ENCODE measurements around the gene GRAP2. TPM values are rescaled to one million over a fixed set of nuclear protein-coding genes. Genes with fewer than 3 reads are reported as not detected.

Gene GRAP2
- total and polyA plus RNA-seq, 5 donors: 1.6 to 5.5 (median 3.2) TPM

- no peak overlapping the region for H3K27ac ChIP-seq (ENCODE audit: low read length)
- DNase-seq (no peak), ATAC-seq (no peak)
- H3K9me3 ChIP-seq (ENCODE audit: control insufficient read depth, low read length): no peaks in the 10 kb centered on the region
- no peaks in the 10 kb centered on the region for H3K27me3 ChIP-seq (ENCODE audit: control insufficient read depth, insufficient read depth)
- intact Hi-C loops (cut with DNase I): no loop called here
- no peak overlapping the region for H3K4me3 ChIP-seq (ENCODE audit: low read length)
- 70% methylated on average over 11 of the region's 11 CpGs for WGBS
- H3K4me1 ChIP-seq (ENCODE audit: control insufficient read depth, insufficient read depth, low read length): peaks cover 3% of the 10 kb centered on the region
These were observed 58.2 kb downstream of the GRAP2 start for GRCh38 chr22:39958949-39959639.

GRCh38 chr22:39959640-39960447 lies 59.0 kb downstream of the GRAP2 start, which contains the start of gene TMA7B:
TMA7B (plus strand) TSS chr22:39960397; CDS start chr22:39964375, 3,978 bp downstream.
- no peak for DNase-seq
- WGBS: 46% methylated on average over 14 of the region's 14 CpGs
- Histone ChIP-seq H3K9me3 (ENCODE audit: control insufficient read depth, low read length) (no peaks in the 10 kb centered on the region), H3K27me3 (ENCODE audit: control insufficient read depth, insufficient read depth) (no peaks in the 10 kb centered on the region), H3K4me1 (ENCODE audit: control insufficient read depth, insufficient read depth, low read length) (peaks cover 3% of the 10 kb centered on the region), H3K4me3 (ENCODE audit: low read length) (no peak within 1 kb of the TSS), H3K27ac (ENCODE audit: low read length) (no peak within 1 kb of the TSS)
- peak; percentile 70 to 83 for ATAC-seq
- intact Hi-C loops (cut with DNase I): no loop called here

- no peak for DNase-seq
- Histone ChIP-seq H3K4me3 (ENCODE audit: low read length) (no peak overlapping the region), H3K4me1 (ENCODE audit: control insufficient read depth, insufficient read depth, low read length) (peaks cover 3% of the 10 kb centered on the region), H3K9me3 (ENCODE audit: control insufficient read depth, low read length) (no peaks in the 10 kb centered on the region), H3K27ac (ENCODE audit: low read length) (no peak overlapping the region), H3K27me3 (ENCODE audit: control insufficient read depth, insufficient read depth) (no peaks in the 10 kb centered on the region)
- intact Hi-C loops (cut with DNase I): no loop called here
- peak in 1 of 2 donors; percentile 41 for ATAC-seq
- WGBS: 73% methylated on average over 13 of the region's 13 CpGs
These were observed 60.2 kb downstream of the GRAP2 start for GRCh38 chr22:39960791-39961746.

- no peak for DNase-seq
- Histone ChIP-seq H3K27ac (ENCODE audit: low read length) (no peak overlapping the region), H3K4me3 (ENCODE audit: low read length) (no peak overlapping the region), H3K9me3 (ENCODE audit: control insufficient read depth, low read length) (no peaks in the 10 kb centered on the region), H3K4me1 (ENCODE audit: control insufficient read depth, insufficient read depth, low read length) (peaks cover 3% of the 10 kb centered on the region), H3K27me3 (ENCODE audit: control insufficient read depth, insufficient read depth) (no peaks in the 10 kb centered on the region)
- intact Hi-C loops (cut with DNase I): no loop called here
- ATAC-seq: no peak
- whole genome bisulfite sequencing: 90% methylated on average over 9 of the region's 9 CpGs
These were observed 61.2 kb downstream of the GRAP2 start for GRCh38 chr22:39962071-39962470.

DNA sequence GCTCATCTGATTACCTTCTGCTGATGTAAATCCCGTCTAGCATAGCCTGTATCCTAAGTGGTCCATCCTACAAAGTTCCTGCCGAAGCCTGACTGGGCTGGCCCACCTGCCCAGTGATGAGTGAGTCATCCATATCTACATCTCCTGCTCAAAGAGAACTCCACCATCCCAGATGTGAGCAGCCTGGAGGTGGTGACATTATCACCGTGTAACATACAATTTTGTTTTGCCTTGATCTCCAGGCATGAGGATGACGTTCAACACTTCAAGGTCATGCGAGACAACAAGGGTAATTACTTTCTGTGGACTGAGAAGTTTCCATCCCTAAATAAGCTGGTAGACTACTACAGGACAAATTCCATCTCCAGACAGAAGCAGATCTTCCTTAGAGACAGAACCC lies 64.9 kb downstream of the GRAP2 start:
- no peak for ATAC-seq
- Histone ChIP-seq H3K9me3 (ENCODE audit: control insufficient read depth, low read length) (no peaks in the 10 kb centered on the region), H3K4me1 (ENCODE audit: control insufficient read depth, insufficient read depth, low read length) (peaks cover 4% of the 10 kb centered on the region), H3K27me3 (ENCODE audit: control insufficient read depth, insufficient read depth) (no peaks in the 10 kb centered on the region), H3K4me3 (ENCODE audit: low read length) (no peak overlapping the region), H3K27ac (ENCODE audit: low read length) (no peak overlapping the region)
- WGBS: 59% methylated on average over 5 of the region's 5 CpGs
- intact Hi-C loops (cut with DNase I): no loop called here
- no peak for DNase-seq

- WGBS: 83% methylated on average over 2 of the region's 2 CpGs
- H3K27ac ChIP-seq (ENCODE audit: low read length): no peak overlapping the region
- H3K9me3 ChIP-seq (ENCODE audit: control insufficient read depth, low read length): no peaks in the 10 kb centered on the region
- DNase-seq: no peak
- peaks cover 4% of the 10 kb centered on the region for H3K4me1 ChIP-seq (ENCODE audit: control insufficient read depth, insufficient read depth, low read length)
- H3K4me3 ChIP-seq (ENCODE audit: low read length): no peak overlapping the region
- intact Hi-C loops (cut with DNase I): no loop called here
- H3K27me3 ChIP-seq (ENCODE audit: control insufficient read depth, insufficient read depth): no peaks in the 10 kb centered on the region
- no peak for ATAC-seq
These were observed 65.6 kb downstream of the GRAP2 start for GRCh38 chr22:39966470-39966869.

GRCh38 chr22:39967103-39967829 lies 66.4 kb downstream of the GRAP2 start:
- WGBS: 70% methylated on average over 9 of the region's 9 CpGs

DNA sequence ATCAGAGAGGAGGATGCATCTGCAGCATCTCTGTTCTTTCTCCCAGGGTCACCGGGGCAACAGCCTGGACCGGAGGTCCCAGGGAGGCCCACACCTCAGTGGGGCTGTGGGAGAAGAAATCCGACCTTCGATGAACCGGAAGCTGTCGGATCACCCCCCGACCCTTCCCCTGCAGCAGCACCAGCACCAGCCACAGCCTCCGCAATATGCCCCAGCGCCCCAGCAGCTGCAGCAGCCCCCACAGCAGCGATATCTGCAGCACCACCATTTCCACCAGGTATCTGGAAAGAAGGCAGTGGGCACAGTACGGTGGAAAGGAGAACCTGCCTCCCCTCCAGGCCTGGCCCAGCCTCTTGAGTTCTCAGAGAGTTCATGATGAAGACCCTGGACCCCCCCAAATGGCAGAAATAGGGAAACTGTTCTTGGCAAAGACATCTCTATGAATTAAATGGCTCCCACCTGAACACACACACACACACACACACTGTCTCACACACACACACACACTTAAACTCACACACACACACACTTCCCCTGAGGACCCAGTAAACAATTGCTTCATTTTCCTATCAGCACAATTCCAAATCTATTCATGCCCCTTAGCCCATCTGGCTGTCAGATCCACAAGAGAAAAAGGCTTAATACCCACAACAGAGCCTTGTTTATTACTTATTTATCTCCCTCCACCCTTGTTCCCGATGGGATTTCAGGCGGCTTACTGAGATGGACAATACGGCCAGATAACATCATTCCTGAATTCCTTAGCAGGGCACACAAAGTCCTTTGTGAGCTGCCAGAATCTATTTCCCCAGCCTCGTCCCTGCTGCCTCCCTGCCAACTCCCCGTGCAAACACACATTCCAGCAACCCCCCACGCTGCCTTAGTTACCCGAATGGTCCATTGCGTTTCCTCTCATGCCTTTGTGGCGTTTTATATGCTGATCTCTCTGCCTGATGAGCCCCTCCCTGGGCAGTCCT lies 67.4 kb downstream of the GRAP2 start:
- ATAC-seq: peak; percentile 72 to 83
- H3K27ac ChIP-seq (ENCODE audit: low read length): peak overlapping the region; percentile 17

More at GRCh38 chr22:39967103-39967829, 66.4 kb downstream of the GRAP2 start:
- Histone ChIP-seq H3K4me3 (ENCODE audit: low read length) (no peak overlapping the region), H3K4me1 (ENCODE audit: control insufficient read depth, insufficient read depth, low read length) (peaks cover 4% of the 10 kb centered on the region), H3K9me3 (ENCODE audit: control insufficient read depth, low read length) (no peaks in the 10 kb centered on the region), H3K27me3 (ENCODE audit: control insufficient read depth, insufficient read depth) (no peaks in the 10 kb centered on the region), H3K27ac (ENCODE audit: low read length) (no peak overlapping the region)
- ATAC-seq: no peak
- intact Hi-C loops (cut with DNase I): no loop called here
- no peak for DNase-seq

DNA sequence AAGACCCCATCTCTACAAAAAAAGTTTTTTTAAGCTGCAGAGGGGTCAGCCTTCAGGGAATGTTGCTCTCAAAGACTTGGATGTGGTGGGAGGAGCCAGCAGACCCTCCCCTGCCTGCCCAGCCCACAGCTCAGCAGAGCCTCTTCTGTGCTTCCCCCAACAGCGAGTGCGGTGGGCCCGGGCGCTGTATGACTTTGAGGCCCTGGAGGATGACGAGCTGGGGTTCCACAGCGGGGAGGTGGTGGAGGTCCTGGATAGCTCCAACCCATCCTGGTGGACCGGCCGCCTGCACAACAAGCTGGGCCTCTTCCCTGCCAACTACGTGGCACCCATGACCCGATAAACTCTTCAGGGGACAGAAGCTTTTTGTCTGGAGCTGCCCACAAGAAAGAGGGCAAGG lies 69.9 kb downstream of the GRAP2 start:
- DNase-seq (no peak), ATAC-seq (no peak)
- 86% methylated on average over 10 of the region's 10 CpGs for WGBS
- Histone ChIP-seq H3K27ac (ENCODE audit: low read length) (no peak overlapping the region), H3K27me3 (ENCODE audit: control insufficient read depth, insufficient read depth) (no peaks in the 10 kb centered on the region), H3K9me3 (ENCODE audit: control insufficient read depth, low read length) (no peaks in the 10 kb centered on the region), H3K4me3 (ENCODE audit: low read length) (no peak overlapping the region), H3K4me1 (ENCODE audit: control insufficient read depth, insufficient read depth, low read length) (peaks cover 4% of the 10 kb centered on the region)
- intact Hi-C loops (cut with DNase I): no loop called here

More for the DNA sequence above, 67.4 kb downstream of the GRAP2 start:
- no peaks in the 10 kb centered on the region for H3K9me3 ChIP-seq (ENCODE audit: control insufficient read depth, low read length)
- H3K4me1 ChIP-seq (ENCODE audit: control insufficient read depth, insufficient read depth, low read length): peaks cover 4% of the 10 kb centered on the region
- intact Hi-C loops (cut with DNase I): no loop called here
- 52% methylated on average over 20 of the region's 20 CpGs for WGBS
- DNase-seq: peak; percentile 21 to 71 (median 65)
- H3K27me3 ChIP-seq (ENCODE audit: control insufficient read depth, insufficient read depth): no peaks in the 10 kb centered on the region
- no peak overlapping the region for H3K4me3 ChIP-seq (ENCODE audit: low read length)

Measured in right cardiac atrium (tissue), 5 donors.